ENCODE data around the gene TRIM37.

Gene TRIM37

DNA sequence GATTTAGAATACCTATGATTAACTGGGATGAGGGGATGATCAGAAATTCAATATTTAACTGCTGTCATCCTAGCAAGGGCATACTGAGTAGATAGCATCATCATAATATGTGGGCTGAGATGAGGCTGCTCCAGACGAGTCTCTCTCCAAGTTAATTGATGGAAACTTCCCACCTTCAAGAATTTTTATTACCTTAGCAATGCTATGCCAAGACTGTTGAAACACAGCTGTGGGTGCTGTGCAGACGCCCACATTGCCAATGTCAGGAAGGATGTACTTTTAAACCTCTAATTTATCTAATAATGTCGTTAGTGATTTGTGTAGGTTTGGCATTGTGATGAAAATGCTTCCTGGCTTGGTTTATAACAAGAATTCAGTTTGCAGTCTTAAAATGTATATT is 170.4 kb downstream of the TRIM37 start:
- DNase-seq (ENCODE audit: low read depth in 2 of 2) = no peak

DNA sequence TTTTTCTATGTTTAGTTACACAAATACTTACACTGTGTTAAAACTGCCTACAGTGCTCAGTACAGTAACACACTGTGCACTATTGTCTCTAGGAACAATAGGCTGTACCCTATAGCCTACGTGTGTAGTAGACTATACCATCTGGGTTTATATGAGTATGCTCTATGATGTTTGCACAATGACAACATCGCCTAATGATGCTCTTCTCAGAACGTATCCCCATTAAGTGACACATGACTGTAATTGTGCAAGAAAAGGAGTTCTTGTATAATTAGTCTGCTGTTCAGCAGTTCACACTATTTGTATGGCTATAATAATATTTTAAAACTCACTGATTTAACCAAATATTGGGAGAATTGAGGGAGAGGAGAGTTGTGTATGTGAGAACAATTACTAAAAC is 173.7 kb downstream of the TRIM37 start:
- no peak for DNase-seq (ENCODE audit: low read depth in 2 of 2)

Data from fibroblast of skin of left biceps (primary cell).